Natural killer cell (primary cell): Measurements from ENCODE around the gene SH3PXD2A. TPM values are rescaled to one million over a fixed set of nuclear protein-coding genes. Genes with fewer than 3 reads are reported as not detected.

Experiments used
- ATAC-seq, 3 donors: fragments of 150-1000 bp in 2 of 3; fragments of 200-7000 bp in 1 of 3; cut with Tn5 transposase; 1 replicate in 1 of 3; 2 replicates in 2 of 3; pipeline ENCODE4 v1.10.0; 2021; ENCODE audit warnings: mild to moderate bottlenecking in 2 of 3, moderate library complexity in 2 of 3
- DNase-seq, 2 donors: peaks; one replicate each; pipeline versions ENCODE4 v3.0.0 to v3.0.0-alpha.2; 2013 to 2021; ENCODE audit warnings: mixed read lengths in 1 of 2
- H3K27ac ChIP-seq: one replicate; pipeline ENCODE4 v1.5.1; 2013; ENCODE audit warnings: mild to moderate bottlenecking, low read length
- H3K27me3 ChIP-seq: one replicate; pipeline ENCODE4 v1.6.1; 2013; ENCODE audit warnings: low read length; ENCODE audit not compliant: control insufficient read depth, insufficient read depth
- H3K36me3 ChIP-seq: one replicate; pipeline ENCODE4 v1.6.1; 2013; ENCODE audit warnings: low read length; ENCODE audit not compliant: control insufficient read depth, insufficient read depth
- H3K4me1 ChIP-seq: one replicate; pipeline ENCODE4 v1.6.1; 2013; ENCODE audit warnings: low read length; ENCODE audit not compliant: control insufficient read depth, insufficient read depth
- H3K4me3 ChIP-seq: one replicate; pipeline ENCODE4 v1.5.1; 2013; ENCODE audit warnings: low read length
- H3K9me3 ChIP-seq: one replicate; pipeline ENCODE4 v1.6.1; 2013; ENCODE audit warnings: low read length; ENCODE audit not compliant: control insufficient read depth, insufficient read depth
- H3K27ac Mint-ChIP-seq, 2 donors: one replicate each; pipeline ENCODE4 v1.8.0; 2022; ENCODE audit warnings: mild to moderate bottlenecking in 2 of 2, mixed read lengths in 2 of 2, moderate library complexity in 1 of 2
- H3K27me3 Mint-ChIP-seq, 2 donors: one replicate each; pipeline ENCODE4 v1.8.0; 2022; ENCODE audit warnings: low read depth in 2 of 2, mixed read lengths in 2 of 2
- H3K36me3 Mint-ChIP-seq: one replicate; pipeline ENCODE4 v1.8.0; 2022; ENCODE audit warnings: mixed read lengths
- H3K4me1 Mint-ChIP-seq, 2 donors: one replicate each; pipeline ENCODE4 v1.8.0; 2022; ENCODE audit warnings: mixed read lengths in 2 of 2
- H3K4me3 Mint-ChIP-seq: one replicate; pipeline ENCODE4 v1.8.0; 2022; ENCODE audit warnings: mild to moderate bottlenecking, moderate library complexity, mixed read lengths
- H3K9me3 Mint-ChIP-seq, 2 donors: one replicate each; pipeline ENCODE4 v1.8.0; 2022; ENCODE audit warnings: mixed read lengths in 2 of 2
- CTCF ChIP-seq: fragments of 200-600 bp; IDR thresholded peaks from one replicate; pipeline ENCODE4 v1.8.0; 2022; ENCODE audit warnings: antibody characterized with exemption
- WGBS: methylation state at CpG from one replicate; pipeline ENCODE4 v1.1.7; 2013; ENCODE audit warnings: missing lambda C conversion rate; ENCODE audit not compliant: insufficient coverage; 5-methylcytosine and 5-hydroxymethylcytosine counted together
- intact Hi-C: fragments of 100-400 bp; cut with micrococcal nuclease; formaldehyde crosslinking; loops from one replicate; pipeline ENCODE4 v1.14.2; 2022
- total RNA-seq, 4 donors: library from RNA; stranded (reverse); fragments of 120-200 nt in 1 of 4; gene quantifications; one replicate each; pipeline versions ENCODE4 v1.2.3 to v1.2.4, GENCODE V29; 2013 to 2022

SH3PXD2A gene
- total RNA-seq, 3 donors from 2014 or later (not counting 1 experiment from before 2014, with no cell fraction given): 3.3 to 7.0 (median 4.9) TPM

GRCh38 chr10:103804871-103805270, 50.5 kb downstream of the SH3PXD2A start:
- ATAC-seq (no peak), DNase-seq (no peak)
- Mint-ChIP-seq H3K9me3 (no peaks in the 10 kb centered on the region), H3K4me3 (no peak overlapping the region), H3K27ac (no peak overlapping the region), H3K36me3 (no peaks in the 10 kb centered on the region), H3K4me1 (peaks cover 23 to 25% of the 10 kb centered on the region in 2 donors), H3K27me3 (no peaks in the 10 kb centered on the region)
- no peak for TF ChIP-seq CTCF
- no peak overlapping the region for H3K4me3 ChIP-seq
- H3K36me3 ChIP-seq: no peaks in the 10 kb centered on the region
- 93% methylated on average over 4 of the region's 4 CpGs for WGBS
- intact Hi-C loops: loop anchor here (10.0 kb wide), 1 partner anchor 460 kb away; the partner anchor contains the start of gene GSTO2
- H3K4me1 ChIP-seq: peaks cover 15% of the 10 kb centered on the region
- no peaks in the 10 kb centered on the region for H3K27me3 ChIP-seq
- no peak overlapping the region for H3K27ac ChIP-seq
- no peaks in the 10 kb centered on the region for H3K9me3 ChIP-seq

DNA sequence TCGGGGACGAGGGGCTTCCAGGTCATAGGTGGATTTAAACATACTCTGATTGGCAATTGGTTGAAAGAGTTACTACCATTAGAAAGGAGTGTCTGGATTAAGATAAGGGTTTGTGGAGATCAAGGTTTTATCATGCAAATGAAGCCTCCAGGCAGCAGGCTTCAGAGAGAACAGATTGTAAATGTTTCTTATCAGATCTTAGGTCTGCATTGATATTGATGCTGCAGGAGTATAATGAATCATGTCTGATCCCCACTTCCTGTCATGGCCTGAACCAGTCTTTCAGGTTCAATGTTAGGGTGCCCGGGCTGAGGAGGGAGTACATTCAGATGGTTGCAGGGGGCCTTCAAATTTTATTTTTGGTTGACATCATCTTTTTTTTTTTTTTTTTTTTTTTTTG, 51.4 kb downstream of the SH3PXD2A start:
- ATAC-seq: no peak
- Mint-ChIP-seq H3K27ac (peak overlapping the region; percentile 29 to 31), H3K27me3 (no peaks in the 10 kb centered on the region), H3K4me3 (no peak overlapping the region), H3K9me3 (no peaks in the 10 kb centered on the region), H3K36me3 (no peaks in the 10 kb centered on the region), H3K4me1 (peaks cover 27 to 32% of the 10 kb centered on the region in 2 donors)
- Histone ChIP-seq H3K27me3 (no peaks in the 10 kb centered on the region), H3K4me1 (peaks cover 20% of the 10 kb centered on the region), H3K36me3 (no peaks in the 10 kb centered on the region), H3K9me3 (no peaks in the 10 kb centered on the region), H3K4me3 (no peak overlapping the region), H3K27ac (no peak overlapping the region)
- WGBS: 36% methylated on average over 3 of the region's 3 CpGs
- no peak for TF ChIP-seq CTCF
- intact Hi-C loops: loop anchor here (10.0 kb wide), 1 partner anchor 461 kb away; the partner anchor contains the start of gene GSTO2
- DNase-seq: peak in 1 of 2 donors; percentile 39

GRCh38 chr10:103802637-103803353, 52.6 kb downstream of the SH3PXD2A start:
- TF ChIP-seq CTCF: no peak
- Mint-ChIP-seq H3K36me3 (no peaks in the 10 kb centered on the region), H3K4me3 (no peak overlapping the region), H3K27me3 (no peaks in the 10 kb centered on the region), H3K9me3 (no peaks in the 10 kb centered on the region), H3K4me1 (peaks cover 27 to 32% of the 10 kb centered on the region in 2 donors), H3K27ac (peak overlapping the region in 1 of 2 donors; percentile 31)
- DNase-seq (no peak), ATAC-seq (no peak)
- Histone ChIP-seq H3K27ac (no peak overlapping the region), H3K4me3 (no peak overlapping the region), H3K36me3 (no peaks in the 10 kb centered on the region), H3K4me1 (peaks cover 20% of the 10 kb centered on the region), H3K9me3 (no peaks in the 10 kb centered on the region), H3K27me3 (no peaks in the 10 kb centered on the region)
- intact Hi-C loops: loop anchor here (10.0 kb wide), 1 partner anchor 462 kb away; the partner anchor contains the start of gene GSTO2
- WGBS: 81% methylated on average over 7 of the region's 7 CpGs
